NCI-H446 treated with DMSO at 0.1 percent for 48 hours (cell line): ENCODE measurements around the gene SRD5A1.

ENCODE experiments used
- DNase-seq: peaks from one replicate; lab custom pipeline; 2025; lab: John Stamatoyannopoulos, UW

SRD5A1 gene

DNA sequence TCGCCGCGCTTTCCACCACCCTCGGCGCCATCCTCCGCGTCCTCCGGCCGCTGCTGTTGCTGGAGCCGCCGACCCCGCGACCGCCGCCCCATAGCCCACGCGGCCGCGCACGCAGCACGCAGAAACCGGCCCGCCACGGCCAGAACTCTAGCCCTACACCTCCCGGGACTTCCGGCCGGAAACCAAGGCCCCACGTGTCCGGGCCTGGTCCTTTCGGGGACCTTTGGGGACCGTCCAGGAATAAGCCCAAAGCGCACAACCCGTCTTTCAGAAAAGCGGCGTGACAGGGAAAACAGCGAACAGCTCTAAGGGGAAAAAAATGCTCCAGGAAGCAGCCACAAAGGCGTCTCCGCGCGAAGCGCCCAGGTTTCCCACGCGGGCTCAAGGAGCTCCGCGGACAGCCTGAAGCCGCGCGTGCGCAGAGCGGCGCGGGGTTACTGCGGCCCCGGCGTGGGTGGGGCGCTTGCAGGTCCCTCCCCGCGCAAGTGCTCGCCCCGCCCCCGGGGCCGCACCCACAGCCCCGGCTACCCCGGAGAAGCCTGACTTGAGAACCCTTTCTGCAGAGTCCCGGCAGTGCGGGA is at the start of gene SRD5A1, which contains the start of gene NSUN2:
Gene SRD5A1, plus strand, starts transcription at position 553 of the 581 bp plus-strand sequence. CDS start 137 bp downstream, outside the sequence.
Gene NSUN2, minus strand, starts transcription at position 157 of the 581 bp plus-strand sequence. Its CDS starts 65 bp downstream, at position 92.
- peak; percentile 87 for DNase-seq

DNA sequence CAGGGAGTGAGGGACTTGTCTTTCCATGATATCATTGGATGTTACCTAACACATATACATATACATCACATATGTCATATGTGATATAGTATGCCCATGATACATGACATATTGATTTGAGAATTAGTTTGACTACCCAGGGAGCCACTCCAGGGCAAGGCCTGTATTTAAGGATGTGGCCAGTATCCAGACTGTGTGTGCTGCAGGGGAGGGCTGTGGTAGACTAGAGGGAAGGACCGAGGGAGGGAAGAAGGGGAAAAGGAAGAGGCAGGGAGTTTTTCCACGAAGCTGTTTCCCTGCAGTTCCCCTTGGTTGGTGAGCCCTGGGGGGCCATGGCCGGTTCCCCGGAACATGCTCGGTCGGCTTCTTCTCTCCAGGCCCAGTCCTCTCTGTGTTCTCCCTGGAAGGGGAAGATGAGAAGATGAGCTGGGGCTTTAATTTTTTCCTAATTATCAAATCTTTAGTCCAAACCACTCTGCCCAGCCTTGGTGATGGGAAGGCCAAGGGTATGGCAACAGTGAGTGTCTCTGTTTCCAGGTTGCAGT is 49.1 kb upstream of the SRD5A1 start:
- no peak for DNase-seq

DNA sequence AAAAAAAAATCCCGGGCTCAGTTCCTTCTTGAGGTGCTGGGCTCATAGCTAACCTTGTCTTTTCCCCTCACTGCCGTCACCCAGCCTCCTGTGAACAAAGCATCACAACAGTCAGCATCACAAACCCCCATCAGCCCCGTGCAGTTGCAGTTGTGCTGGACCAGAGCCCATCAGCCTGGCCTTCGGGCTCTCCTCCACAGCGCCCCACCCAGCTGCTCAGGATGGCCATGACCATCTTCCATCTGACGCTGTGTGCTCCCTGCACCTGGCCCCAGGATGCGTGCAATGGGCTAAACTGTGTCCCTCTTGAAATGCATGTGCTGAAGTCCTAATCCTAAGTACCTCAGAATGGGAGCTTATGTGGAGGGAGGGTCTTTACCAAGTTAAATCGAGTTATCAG is 48.5 kb upstream of the SRD5A1 start:
- no peak for DNase-seq

DNA sequence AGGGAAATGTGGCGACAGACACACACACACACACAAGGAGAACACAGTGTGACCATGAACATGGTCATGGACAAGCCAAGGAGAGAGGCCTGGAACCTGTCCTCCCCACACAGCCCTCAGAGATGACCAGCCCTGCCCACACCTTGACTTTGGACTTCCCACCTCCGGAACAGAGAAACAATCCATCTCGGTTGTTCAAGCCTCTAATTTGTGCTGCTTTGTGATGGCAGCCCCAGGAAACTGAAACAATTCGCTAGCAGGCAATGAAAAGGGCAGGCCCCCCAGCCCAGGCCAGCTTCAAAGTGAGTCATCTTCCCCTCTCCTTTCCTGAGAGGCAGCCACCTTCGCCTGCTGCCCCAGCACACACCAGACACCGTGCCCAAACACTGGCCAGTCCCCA is 48.1 kb upstream of the SRD5A1 start:
- DNase-seq, result no peak

GRCh38 chr5:6585939-6586646 is 47.1 kb upstream of the SRD5A1 start:
- no peak for DNase-seq

DNA sequence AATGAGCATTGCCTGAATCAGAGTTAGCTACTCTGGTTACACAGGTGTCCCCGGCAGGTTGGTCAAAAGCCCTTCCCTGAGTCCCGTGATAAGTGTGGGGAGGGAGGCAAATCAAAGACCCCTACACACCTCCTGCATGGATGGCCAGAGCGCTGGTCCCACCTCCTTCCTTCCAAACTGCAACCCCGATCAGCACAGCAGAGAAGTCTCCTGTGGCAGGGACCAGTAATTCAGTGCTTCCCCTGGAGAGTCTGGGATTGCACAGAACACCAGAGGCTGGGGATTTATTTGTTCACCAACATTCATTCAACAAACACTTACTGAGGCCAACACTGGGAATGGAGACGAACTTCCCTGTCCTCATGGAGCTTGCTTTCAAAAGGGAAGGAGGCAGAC is 46.6 kb upstream of the SRD5A1 start:
- no peak for DNase-seq

DNA sequence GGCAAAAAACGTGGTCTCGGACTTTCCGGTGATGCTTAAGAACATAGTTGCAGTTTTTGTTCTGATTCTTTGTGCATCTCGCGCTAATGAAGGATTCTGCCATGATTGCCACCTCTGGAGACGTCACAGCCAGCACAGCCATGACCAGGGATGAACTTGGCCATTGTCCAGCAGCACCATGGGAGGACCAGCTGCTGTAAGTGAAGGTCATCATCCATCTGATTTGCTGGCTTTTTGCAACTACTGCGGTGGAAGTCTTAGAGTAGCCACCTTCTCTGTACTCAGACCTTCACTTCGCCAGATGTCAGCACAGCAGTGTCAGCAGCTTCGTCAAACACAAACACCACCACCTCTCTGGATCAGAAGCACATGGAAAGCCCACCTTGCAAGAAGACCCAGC is 46.1 kb upstream of the SRD5A1 start:
- DNase-seq, result no peak

DNA sequence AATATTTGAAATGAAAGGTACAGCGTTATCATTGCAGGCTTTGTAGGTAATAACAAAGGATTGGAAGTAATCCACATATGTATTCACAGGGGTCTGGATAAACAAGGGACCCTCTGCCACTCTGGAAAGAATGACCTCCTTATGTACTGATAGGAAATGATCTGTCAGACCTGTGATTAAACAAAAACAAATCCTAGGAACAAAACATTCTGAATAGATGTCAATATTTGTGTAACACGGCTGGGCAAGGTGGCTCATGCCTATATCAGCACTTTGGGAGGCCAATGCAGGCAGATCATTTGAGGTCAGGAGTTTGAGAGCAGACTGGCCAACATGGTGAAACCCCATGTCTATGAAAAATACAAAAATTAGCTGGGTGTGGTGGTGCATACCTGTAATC is 42.7 kb upstream of the SRD5A1 start:
- no peak for DNase-seq

- DNase-seq, result no peak
Observed at GRCh38 chr5:6591671-6592288, 41.5 kb upstream of the SRD5A1 start.

- DNase-seq, result no peak
Observed at GRCh38 chr5:6592601-6593000, 40.6 kb upstream of the SRD5A1 start.

- DNase-seq, result no peak
Observed at GRCh38 chr5:6593148-6594016, 39.9 kb upstream of the SRD5A1 start.

DNA sequence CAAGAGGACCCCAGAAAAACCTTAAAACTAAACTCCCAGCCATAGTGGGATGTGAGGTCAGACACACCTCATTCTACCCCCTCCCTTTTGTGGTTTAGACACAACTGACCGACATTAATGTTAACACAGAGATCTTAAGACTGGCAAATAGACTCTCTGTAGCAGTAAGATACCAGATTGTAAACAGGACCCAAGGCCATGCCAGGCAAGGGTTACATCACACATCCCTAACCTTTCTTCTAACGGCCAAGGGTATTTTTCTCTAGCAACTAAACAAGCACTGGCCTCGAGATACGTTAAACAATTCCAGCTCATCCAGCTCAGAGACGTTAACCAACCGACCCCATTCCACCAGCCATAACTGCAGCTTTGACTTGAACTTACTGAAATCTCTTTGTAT is 39.2 kb upstream of the SRD5A1 start:
- DNase-seq, result no peak

- DNase-seq, result no peak
Observed at GRCh38 chr5:6595405-6595804, 37.8 kb upstream of the SRD5A1 start.

DNA sequence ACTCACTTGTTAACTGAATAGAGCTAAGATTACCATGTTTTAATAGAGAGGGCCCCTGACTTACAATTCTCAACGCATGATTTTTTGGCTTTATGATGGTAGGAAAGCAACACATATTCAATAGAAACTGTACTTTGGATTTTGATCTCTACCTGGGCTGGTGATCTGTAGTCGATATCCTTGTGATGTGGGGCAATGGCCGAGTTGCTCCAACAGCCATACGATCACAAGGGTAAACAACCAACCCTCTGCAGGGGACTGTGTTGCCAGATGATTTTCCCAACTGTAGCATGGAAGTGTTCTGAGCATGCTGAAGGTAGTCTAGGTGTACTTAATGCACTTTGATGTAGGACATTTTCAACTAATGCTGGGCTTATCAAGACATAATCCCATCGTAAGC is 36.9 kb upstream of the SRD5A1 start:
- no peak for DNase-seq

- DNase-seq, result no peak
Observed at GRCh38 chr5:6597557-6597956, 35.7 kb upstream of the SRD5A1 start.

DNA sequence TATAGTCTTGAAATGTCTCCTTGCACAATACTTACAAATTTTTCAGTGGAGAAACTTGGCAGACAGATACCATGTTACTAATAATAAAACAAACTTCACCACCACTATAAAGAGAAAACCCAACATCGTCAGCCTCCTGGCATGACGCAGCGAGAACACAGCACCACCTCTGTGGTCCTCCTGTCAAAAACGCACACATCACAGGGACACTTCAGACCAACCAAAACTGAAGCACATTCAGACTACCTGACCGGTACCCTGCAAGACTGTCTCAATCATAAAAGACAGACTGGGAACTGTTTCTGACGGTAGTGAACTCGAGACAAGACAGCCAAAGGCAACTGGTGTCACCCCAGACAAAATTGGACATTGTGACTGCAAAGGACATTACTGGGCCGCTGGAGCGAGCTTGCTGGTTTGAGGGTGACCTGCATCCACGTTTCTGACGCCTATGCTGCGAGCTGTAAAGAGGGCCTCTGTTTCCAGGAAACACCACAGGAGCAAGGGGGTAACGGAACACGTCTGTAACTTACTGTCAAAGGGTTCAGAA is 34.8 kb upstream of the SRD5A1 start:
- DNase-seq, result no peak

DNA sequence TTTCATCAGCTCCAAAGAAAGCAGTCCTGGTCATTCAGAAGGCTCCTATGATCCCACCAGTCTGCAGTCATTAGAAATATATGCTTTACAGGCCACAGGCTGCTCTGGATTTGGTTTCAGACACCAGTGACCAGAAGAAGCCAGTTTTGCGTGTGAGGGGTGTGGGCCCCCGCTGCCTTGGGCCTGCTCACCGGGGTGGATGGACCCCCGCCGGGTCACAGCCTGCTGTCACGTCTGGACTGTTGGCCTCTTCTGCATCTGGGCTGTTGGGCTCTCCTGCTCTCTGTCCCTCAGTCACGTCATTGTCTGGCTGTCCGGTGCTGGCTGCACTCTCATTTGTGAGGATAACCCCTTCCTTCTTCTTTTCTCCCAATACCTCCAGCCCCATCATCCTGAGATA is 33.5 kb upstream of the SRD5A1 start:
- no peak for DNase-seq

GRCh38 chr5:6601271-6601670 is 32.0 kb upstream of the SRD5A1 start:
- no peak for DNase-seq

DNA sequence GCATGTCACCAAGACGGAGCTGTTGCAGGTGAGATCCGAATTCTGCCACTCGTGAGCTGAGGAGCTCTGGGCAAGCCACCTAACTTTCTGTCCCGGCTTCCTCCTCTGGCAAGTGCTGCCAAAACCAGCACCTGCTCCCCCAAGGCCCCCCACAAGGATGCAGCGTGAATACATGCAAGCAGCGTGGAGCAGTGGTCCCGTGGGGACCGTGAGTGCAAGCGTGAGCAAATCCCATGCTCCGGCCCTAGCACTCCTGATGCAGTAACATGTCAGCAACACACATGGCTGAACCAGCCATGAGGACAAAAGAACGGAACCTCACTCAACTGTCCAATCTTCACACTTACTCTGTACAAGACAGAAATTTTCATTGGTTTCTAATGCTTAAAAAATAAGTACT is 31.4 kb upstream of the SRD5A1 start:
- no peak for DNase-seq

DNA sequence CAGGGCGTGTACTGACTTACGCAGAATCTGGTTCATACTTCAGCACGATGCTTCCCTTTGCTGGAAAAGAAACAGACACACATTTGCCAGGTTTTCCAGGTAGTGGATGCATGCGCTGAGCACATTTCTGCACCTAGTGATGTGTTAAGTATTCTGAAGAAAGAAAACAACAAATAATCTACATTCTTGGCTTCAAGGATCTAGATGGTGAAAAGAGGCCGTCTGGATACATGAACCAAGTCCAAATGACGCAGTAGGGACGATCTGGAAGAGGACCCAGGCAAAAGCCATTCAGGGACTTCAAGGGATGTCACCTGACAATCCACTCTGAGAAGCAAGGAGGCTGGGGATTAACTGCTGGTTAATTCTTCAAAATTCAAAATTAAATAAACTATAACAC is 30.8 kb upstream of the SRD5A1 start:
- DNase-seq, result no peak

DNA sequence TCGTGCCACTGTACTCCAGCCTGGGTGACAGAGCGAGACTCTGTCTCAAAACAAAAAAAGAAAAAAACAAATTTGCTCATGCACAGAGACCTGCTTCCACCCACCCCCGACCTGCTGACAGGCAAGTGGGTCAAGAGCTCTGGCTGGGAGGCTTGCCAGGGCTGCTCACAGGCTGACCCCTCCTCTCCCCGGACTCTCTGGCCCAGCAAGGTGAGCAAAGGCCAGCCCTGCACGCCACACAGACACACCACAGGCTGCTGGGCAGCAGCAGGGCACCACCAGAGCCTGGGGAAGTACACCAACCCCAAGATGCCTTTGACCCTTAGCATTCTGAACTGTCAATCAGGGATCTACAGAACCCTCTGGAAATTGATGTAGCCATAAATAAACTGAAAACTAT is 29.6 kb upstream of the SRD5A1 start:
- no peak for DNase-seq

DNA sequence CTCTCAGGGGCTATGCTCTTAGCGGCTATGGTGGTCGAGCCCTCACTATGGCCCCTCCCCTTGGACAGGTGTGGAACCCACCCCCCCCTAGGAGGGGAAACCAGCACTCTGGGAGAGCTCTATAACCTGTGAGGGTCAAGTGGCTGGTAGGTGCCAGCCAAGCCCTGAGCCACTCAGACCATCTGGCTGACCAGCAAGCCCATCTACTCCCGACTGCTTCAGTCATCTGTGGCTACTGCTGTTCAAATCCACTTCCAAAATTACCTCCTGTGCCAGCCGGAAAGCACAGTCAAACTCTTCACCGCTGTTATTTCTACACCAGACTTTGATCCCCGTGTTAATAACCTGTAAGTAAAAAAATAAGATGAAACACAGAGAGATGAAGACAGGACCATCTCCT is 28.9 kb upstream of the SRD5A1 start:
- no peak for DNase-seq
